ENCODE data around the gene SGTB. TPM values are rescaled to one million over a fixed set of nuclear protein-coding genes. Genes with fewer than 3 reads are reported as not detected.

The SGTB gene
- total and polyA plus RNA-seq, 2 of the 8 experiments (the other 6 are each of a cell fraction or from before 2014, with no cell fraction given) = 2.2 to 18.7 TPM

Other genes starting within 250 kb of the SGTB start
- 1.7 and 2.4 TPM in 2 replicates for gene ADAMTS6, start 240.2 kb downstream of the SGTB start, total RNA-seq (2021; fragmentation: NEBNext Ultra II Directional; extraction: Animal tissue kit (Norgen Biotek cat#: 25700))
- 0.74 and 0.91 TPM in 2 replicates for gene ADAMTS6, start 240.2 kb downstream of the SGTB start, polyA plus RNA-seq (2011; rRNA removed)
- gene CENPK, start 158.9 kb downstream of the SGTB start, total RNA-seq (2021; fragmentation: NEBNext Ultra II Directional; extraction: Animal tissue kit (Norgen Biotek cat#: 25700)) = 41.4 and 50.9 TPM in 2 replicates
- gene CENPK, start 158.9 kb downstream of the SGTB start, polyA plus RNA-seq (2011; rRNA removed) = 6.5 and 13.3 TPM in 2 replicates
- gene PPWD1, start 158.8 kb downstream of the SGTB start, total RNA-seq (2021; fragmentation: NEBNext Ultra II Directional; extraction: Animal tissue kit (Norgen Biotek cat#: 25700)) = 34.0 and 35.7 TPM in 2 replicates
- 4.0 and 5.0 TPM in 2 replicates for gene PPWD1, start 158.8 kb downstream of the SGTB start, polyA plus RNA-seq (2011; rRNA removed)
- 11.7 and 13.6 TPM in 2 replicates for gene TRIM23, start 97.8 kb downstream of the SGTB start, total RNA-seq (2021; fragmentation: NEBNext Ultra II Directional; extraction: Animal tissue kit (Norgen Biotek cat#: 25700))
- 2.5 and 4.0 TPM in 2 replicates for gene TRIM23, start 97.8 kb downstream of the SGTB start, polyA plus RNA-seq (2011; rRNA removed)
- gene SHLD3, start 97.1 kb downstream of the SGTB start, total RNA-seq (2021; fragmentation: NEBNext Ultra II Directional; extraction: Animal tissue kit (Norgen Biotek cat#: 25700)) = 2.9 and 3.2 TPM in 2 replicates
- gene SHLD3, start 97.1 kb downstream of the SGTB start, polyA plus RNA-seq (2011; rRNA removed) = 0.88 and 1.9 TPM in 2 replicates
- 16.8 and 16.9 TPM in 2 replicates for gene TRAPPC13, start 97.1 kb downstream of the SGTB start, total RNA-seq (2021; fragmentation: NEBNext Ultra II Directional; extraction: Animal tissue kit (Norgen Biotek cat#: 25700))
- 2.4 and 6.3 TPM in 2 replicates for gene TRAPPC13, start 97.1 kb downstream of the SGTB start, polyA plus RNA-seq (2011; rRNA removed)
- gene NLN, start 96 bp upstream of the SGTB start, total RNA-seq (2021; fragmentation: NEBNext Ultra II Directional; extraction: Animal tissue kit (Norgen Biotek cat#: 25700)) = 186 and 192 TPM in 2 replicates
- gene NLN, start 96 bp upstream of the SGTB start, polyA plus RNA-seq (2011; rRNA removed) = 40.3 and 46.7 TPM in 2 replicates
- gene ERBIN, start 204.5 kb upstream of the SGTB start, total RNA-seq (2021; fragmentation: NEBNext Ultra II Directional; extraction: Animal tissue kit (Norgen Biotek cat#: 25700)) = 28.5 and 33.2 TPM in 2 replicates
- 3.3 and 7.7 TPM in 2 replicates for gene ERBIN, start 204.5 kb upstream of the SGTB start, polyA plus RNA-seq (2011; rRNA removed)